Frontal cortex (tissue), 4 donors: ENCODE measurements around the gene MYL11. TPM values are rescaled to one million over a fixed set of nuclear protein-coding genes. Genes with fewer than 3 reads are reported as not detected.

ENCODE experiments used
- DNase-seq, 2 donors: peaks; one replicate each; pipeline ENCODE4 v3.0.0; 2012; ENCODE audit warnings: low spot score in 2 of 2
- FAIRE-seq: peaks from 2 replicates; lab custom pipeline; 2012; peaks lifted over from hg19 to GRCh38; lab: Jason Lieb, UNC
- small RNA-seq: library from RNA; depleted of rRNA; stranded (forward); fragments of <200 nt; gene quantifications from one replicate; pipeline ENCODE3, GENCODE V24; 2014
- total RNA-seq: library from RNA; depleted of rRNA; stranded (reverse); fragments of >200 nt; gene quantifications from one replicate; pipeline ENCODE4 v1.2.3, GENCODE V29; 2014
- donor health status: control.
- donor health status: control.
- donor health status: control.

Gene MYL11
- total RNA-seq, 1 donor from 2014 or later = not detected

DNA sequence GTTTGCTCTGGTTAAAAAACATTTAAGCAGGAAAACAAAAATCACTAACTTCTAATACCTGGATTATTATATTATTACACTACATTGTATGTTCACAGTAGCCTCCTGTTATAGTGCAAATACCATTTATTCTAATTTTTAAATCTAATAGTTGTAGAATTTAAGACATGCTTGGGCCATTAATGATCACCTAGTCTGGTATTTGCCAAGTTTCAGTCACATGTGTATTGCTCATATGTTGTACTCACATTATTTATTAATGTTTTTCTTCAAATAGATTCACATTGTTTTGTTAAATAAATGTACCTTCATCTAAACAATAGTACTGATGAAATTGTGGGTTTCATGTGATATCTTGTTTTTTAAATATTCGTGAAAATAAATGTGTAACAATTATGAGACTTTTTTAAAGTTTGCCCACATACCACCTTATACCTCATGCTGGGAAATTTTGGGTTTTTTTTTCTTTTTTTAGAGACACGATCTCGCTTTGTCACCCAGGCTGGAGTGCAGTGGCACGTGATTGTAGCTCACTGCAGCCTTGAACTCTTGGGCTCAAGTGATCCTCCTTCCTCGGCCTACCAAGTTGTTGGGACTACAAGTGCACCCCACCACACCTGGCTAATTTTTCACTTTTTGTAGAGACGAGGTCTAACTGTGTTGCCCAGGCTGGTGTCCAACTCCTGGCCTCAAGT lies 38.7 kb downstream of the MYL11 start:
- DNase-seq = no peak
- FAIRE-seq = no peak

DNA sequence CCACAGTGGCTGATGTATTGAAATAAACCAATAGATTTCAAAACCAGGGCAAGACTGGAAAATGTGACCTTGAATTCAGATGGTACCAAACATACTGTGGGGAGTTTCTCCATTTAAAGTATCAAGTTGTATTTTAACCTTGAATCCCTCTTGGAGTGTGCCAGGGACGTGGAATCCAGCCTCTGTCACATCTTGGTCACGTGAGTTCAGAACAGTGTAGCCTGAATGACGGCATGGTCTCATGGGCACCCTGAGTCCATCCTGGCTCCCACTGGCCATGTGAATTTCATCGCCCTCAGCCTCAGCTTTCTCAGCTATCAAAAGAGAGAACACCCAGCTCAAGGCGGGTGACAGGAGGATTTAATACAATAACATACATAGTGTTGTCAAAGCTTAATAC lies 39.6 kb downstream of the MYL11 start:
- DNase-seq (no peak), FAIRE-seq (no peak)

DNA sequence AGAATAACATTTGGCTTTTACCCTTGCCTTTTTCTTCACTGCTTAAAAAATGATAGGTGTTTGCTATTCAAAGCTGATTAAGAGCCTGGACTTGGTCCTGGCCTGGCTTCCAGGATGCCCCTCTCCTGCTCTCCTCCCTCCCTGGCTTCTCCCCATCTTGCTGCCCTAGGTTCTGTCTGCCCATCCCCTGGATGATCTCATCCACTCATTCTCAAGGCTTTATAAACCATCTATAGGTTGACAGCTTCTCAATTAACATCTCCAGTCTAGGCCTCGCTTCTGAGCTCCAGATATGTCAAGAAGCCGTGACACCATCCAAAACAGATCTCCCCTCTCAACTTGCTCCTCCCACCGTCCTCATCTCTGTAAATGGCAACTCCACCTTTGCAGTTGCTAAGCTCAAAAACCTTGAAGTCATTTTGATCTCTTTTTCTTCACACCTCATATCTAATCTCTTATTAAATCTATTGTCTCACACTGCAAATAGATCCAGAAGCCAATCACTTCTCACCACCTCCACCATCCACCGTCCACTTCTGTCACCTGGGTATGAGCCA lies 41.5 kb downstream of the MYL11 start:
- DNase-seq (no peak), FAIRE-seq (no peak)

DNA sequence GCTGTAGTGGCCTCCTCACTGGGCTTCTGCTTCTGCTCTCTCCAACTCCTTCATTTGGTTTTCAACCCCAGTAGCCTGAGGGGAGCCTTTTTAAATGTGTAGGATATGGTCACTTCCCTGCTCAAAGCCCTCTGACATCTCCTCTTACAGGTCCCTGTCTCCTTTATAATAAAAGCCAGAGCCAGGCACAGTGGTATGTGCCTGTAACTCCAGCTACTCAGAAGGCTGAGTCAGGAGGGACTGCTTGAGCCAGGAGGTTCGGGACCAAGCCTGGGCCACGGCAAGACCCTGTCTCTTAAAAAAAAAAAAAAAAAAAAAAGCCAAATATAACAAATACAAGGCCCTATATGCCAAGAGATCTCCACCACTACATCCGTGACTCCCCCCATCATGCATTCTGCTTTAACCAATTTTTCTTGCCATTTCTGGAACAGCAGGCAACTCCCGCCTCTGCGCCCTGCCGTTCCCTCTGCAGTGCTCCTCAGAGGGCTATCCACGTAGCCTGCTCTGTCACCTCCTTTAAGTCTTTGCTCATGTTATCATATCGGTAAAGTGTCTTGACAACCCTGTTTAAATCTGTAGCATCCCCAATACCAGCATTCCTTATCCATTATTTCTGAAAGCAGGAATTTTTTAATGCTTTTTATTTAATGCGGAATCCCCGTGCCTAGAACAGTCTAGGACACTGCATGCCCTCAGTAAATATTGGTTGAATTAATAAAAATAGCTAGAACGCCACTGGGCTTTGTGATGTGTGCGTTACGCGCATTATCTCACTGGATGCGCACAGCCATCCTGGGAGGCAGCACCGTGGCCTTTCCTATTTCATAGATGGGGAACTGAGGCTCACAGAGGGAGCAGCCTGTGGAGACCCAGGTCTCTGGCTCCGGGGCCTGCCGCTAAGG lies 42.3 kb downstream of the MYL11 start:
- FAIRE-seq = no peak
- no peak for DNase-seq

DNA sequence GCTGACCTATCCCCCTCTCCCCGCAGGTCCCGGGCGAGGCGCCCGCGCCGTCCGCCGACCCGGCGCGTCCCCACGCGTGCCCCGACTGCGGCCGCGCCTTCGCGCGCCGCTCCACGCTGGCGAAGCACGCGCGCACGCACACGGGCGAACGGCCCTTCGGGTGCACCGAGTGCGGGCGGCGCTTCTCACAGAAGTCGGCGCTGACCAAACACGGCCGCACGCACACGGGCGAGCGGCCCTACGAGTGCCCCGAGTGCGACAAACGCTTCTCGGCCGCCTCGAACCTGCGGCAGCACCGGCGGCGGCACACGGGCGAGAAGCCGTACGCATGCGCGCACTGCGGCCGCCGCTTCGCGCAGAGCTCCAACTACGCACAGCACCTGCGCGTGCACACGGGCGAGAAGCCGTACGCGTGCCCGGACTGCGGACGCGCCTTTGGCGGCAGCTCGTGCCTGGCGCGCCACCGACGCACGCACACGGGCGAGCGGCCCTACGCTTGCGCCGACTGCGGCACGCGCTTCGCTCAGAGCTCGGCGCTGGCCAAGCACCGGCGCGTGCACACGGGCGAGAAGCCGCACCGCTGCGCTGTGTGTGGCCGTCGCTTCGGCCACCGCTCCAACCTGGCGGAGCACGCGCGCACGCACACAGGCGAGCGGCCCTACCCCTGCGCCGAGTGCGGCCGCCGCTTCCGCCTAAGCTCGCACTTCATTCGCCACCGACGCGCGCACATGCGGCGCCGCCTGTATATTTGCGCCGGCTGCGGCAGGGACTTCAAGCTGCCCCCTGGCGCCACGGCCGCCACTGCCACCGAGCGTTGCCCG lies 43.1 kb downstream of the MYL11 start:
- FAIRE-seq = no peak
- DNase-seq = peak; percentile 77 to 83

DNA sequence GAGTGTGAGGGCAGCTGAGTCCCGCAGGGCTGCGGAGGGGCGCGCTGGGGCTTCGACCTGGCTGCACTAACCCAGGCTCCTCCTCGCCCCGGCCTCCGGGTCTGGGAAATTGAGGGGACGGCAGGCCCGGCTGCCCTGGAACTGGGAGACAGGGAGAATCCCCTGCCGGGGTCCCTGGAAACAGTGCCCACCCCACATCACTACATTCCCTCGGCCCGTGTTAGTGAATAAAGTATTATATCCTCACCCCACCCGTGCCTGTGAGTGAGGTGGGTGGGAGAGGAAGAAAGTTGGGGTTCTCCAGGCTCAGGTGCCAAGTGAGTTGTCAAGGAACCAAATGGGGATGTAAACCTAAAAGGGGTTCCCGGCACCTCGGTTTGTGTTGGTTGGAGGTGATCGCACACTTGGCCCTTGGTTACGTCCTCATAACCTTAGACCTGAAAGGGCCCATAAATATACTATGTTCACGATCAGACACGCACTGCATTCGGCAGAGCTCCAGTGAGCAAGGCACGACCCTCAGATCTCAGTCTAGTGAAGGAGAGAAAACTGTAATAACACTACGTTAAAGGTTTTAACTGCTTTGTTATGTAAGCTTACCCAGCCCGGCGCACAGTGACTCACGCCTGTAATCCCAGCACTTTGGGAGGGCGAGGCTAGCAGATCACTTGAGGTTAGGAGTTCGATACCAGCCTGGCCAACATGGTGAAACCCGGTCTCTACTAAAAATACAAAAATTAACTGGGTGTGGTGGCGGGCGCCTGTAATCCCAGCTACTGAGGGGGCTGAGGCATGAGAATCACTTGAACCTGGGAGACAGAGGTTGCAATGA lies 44.0 kb downstream of the MYL11 start:
- FAIRE-seq (no peak), DNase-seq (no peak)

DNA sequence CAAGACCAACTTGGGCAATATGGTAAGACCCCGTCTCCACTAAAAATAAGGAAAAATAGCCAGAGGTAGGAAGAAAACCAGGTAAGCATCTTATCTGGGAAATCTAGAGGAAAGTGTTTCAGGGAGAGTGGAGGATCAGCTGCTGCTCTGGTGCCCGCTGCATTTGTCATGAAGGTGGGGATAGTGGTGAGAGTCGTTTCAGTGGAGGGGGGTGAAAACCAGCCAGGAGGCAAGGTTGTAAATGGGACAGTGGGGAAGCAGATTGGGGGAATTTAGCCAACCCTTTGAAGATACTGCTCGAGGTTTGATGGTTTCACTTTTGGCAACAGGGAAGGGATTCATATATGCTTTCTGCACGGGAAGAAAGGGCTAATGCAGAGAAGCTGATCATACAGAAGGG lies 46.4 kb downstream of the MYL11 start:
- no peak for DNase-seq
- no peak for FAIRE-seq

Small RNA genes lying within 50 kb of the gene (small RNA-seq; reads per million reads assigned to genes)
- gene RF00406 = not detected

Other genes starting within 250 kb of the MYL11 start
- gene CORO1A, start 191.2 kb upstream of the MYL11 start, total RNA-seq = 22.0 TPM
- gene BOLA2B, start 181.1 kb upstream of the MYL11 start, total RNA-seq = 5.3 TPM
- 12.2 TPM for gene SLX1A, start 180.9 kb upstream of the MYL11 start, total RNA-seq
- gene SULT1A3, start 175.5 kb upstream of the MYL11 start, total RNA-seq = 5.3 TPM
- 1.2 TPM for gene NPIPB13, start 126.3 kb upstream of the MYL11 start, total RNA-seq
- 38.7 TPM for gene CD2BP2, start 19.5 kb upstream of the MYL11 start, total RNA-seq
- 25.3 TPM for gene TBC1D10B, start 4.3 kb upstream of the MYL11 start, total RNA-seq
- gene SEPTIN1, start 7.8 kb downstream of the MYL11 start, total RNA-seq = not detected
- 39.9 TPM for gene ZNF48, start 20.6 kb downstream of the MYL11 start, total RNA-seq
- 9.0 TPM for gene ZNF771, start 32.8 kb downstream of the MYL11 start, total RNA-seq
- gene DCTPP1, start 55.2 kb downstream of the MYL11 start, total RNA-seq = 28.9 TPM
- 12.6 TPM for gene SEPHS2, start 71.1 kb downstream of the MYL11 start, total RNA-seq
- 0.82 TPM for gene ITGAL, start 97.9 kb downstream of the MYL11 start, total RNA-seq
- 25.7 TPM for gene ZNF768, start 151.8 kb downstream of the MYL11 start, total RNA-seq
- 15.1 TPM for gene ZNF747, start 160.1 kb downstream of the MYL11 start, total RNA-seq
- 6.1 TPM for gene ZNF764, start 183.6 kb downstream of the MYL11 start, total RNA-seq
- 7.3 TPM for gene ZNF688, start 196.9 kb downstream of the MYL11 start, total RNA-seq
- gene ZNF785, start 210.9 kb downstream of the MYL11 start, total RNA-seq = 18.3 TPM
- gene ZNF689, start 235.6 kb downstream of the MYL11 start, total RNA-seq = 9.0 TPM